Activated CD4-positive, alpha-beta memory T cell treated with anti-CD3 and anti-CD28 coated beads for 36 hours (primary cell): ENCODE measurements around the gene LMAN1L. TPM values are rescaled to one million over a fixed set of nuclear protein-coding genes. Genes with fewer than 3 reads are reported as not detected.
A peak's percentile ranks its signal among the peaks of the same experiment; 100 is the strongest.

Experiments used
- CTCF ChIA-PET: fragments of 350-600 bp; sonication (Branson Sonifier 250); formaldehyde crosslinking; loops from one replicate; lab custom pipeline; 2021; ENCODE audit warnings: antibody characterized with exemption, inconsistent platforms; lab: Charles Lee
- POLR2A ChIA-PET: fragments of 350-600 bp; sonication (Branson Sonifier 250); formaldehyde crosslinking; loops from one replicate; lab custom pipeline; 2021; ENCODE audit warnings: antibody characterized with exemption; lab: Charles Lee
- DNase-seq: peaks from one replicate; pipeline ENCODE4 v3.0.0-alpha.2; 2020
- H3K27ac Mint-ChIP-seq: one replicate; pipeline ENCODE4 v1.8.0; 2021; ENCODE audit warnings: mixed read lengths
- H3K27me3 Mint-ChIP-seq: one replicate; pipeline ENCODE4 v1.8.0; 2021; ENCODE audit warnings: mixed read lengths
- H3K36me3 Mint-ChIP-seq: one replicate; pipeline ENCODE4 v1.8.0; 2021; ENCODE audit warnings: mixed read lengths
- H3K4me1 Mint-ChIP-seq: one replicate; pipeline ENCODE4 v1.8.0; 2021; ENCODE audit warnings: low read depth, mixed read lengths
- H3K4me3 Mint-ChIP-seq: one replicate; pipeline ENCODE4 v1.8.0; 2021; ENCODE audit warnings: mild to moderate bottlenecking, mixed read lengths
- H3K9me3 Mint-ChIP-seq: one replicate; pipeline ENCODE4 v1.8.0; 2021; ENCODE audit warnings: mixed read lengths
- intact Hi-C: fragments of 100-400 bp; cut with micrococcal nuclease; formaldehyde crosslinking; loops from one replicate; pipeline ENCODE4 v1.15.1; 2023
- total RNA-seq, 2 experiments: library from RNA; stranded (reverse); gene quantifications; one replicate each; pipeline ENCODE4 v1.2.3, GENCODE V29; 2021

LMAN1L gene
- total RNA-seq, 2 experiments from 2014 or later: not detected

GRCh38 chr15:74788042-74788682 is 24.5 kb upstream of the LMAN1L start:
- CTCF ChIA-PET: interaction anchor here (0.5 to 22.0 kb wide), 25 partner anchors 8 to 243 kb away, joined by 3 to 1220 read pairs (median 4); partner anchors contain the start of genes COX5A, CSK, FAM219B and MPI
- peaks cover 63% of the 10 kb centered on the region for H3K36me3 Mint-ChIP-seq
- H3K9me3 Mint-ChIP-seq: no peaks in the 10 kb centered on the region
- no peak for DNase-seq
- H3K4me1 Mint-ChIP-seq: peaks cover 60% of the 10 kb centered on the region
- H3K27ac Mint-ChIP-seq: peak overlapping the region; percentile 99
- POLR2A ChIA-PET: interaction anchor here (0.6 to 9.4 kb wide), 13 partner anchors 9 to 150 kb away, joined by 3 to 116 read pairs (median 5); partner anchors contain the start of genes COX5A, CSK, FAM219B and ULK3
- intact Hi-C loops: loop anchor here (5.0 to 10.0 kb wide), 7 partner anchors 104 to 793 kb away; partner anchors contain the start of genes ARID3B, C15orf39, MPI and PML
- peak overlapping the region; percentile 90 for H3K4me3 Mint-ChIP-seq
- H3K27me3 Mint-ChIP-seq: no peaks in the 10 kb centered on the region

- intact Hi-C loops: loop anchor here (1.0 to 10.0 kb wide), 9 partner anchors 7 to 794 kb away; partner anchors contain the start of genes ARID3B, C15orf39, MPI and PML
- H3K27ac Mint-ChIP-seq: peak overlapping the region; percentile 99
- ChIA-PET POLR2A (interaction anchor here (0.6 to 9.4 kb wide), 9 partner anchors 8 to 149 kb away, joined by 3 to 116 read pairs (median 5); partner anchors contain the start of genes COX5A, CSK and FAM219B), CTCF (interaction anchor here (1.0 to 22.0 kb wide), 9 partner anchors 7 to 154 kb away, joined by 4 to 1220 read pairs (median 9); partner anchors contain the start of genes CSK, FAM219B, MPI and ULK3)
- H3K9me3 Mint-ChIP-seq: no peaks in the 10 kb centered on the region
- H3K36me3 Mint-ChIP-seq: peaks cover 57% of the 10 kb centered on the region
- peak overlapping the region; percentile 90 for H3K4me3 Mint-ChIP-seq
- peak; percentile 79 for DNase-seq
- H3K27me3 Mint-ChIP-seq: no peaks in the 10 kb centered on the region
- H3K4me1 Mint-ChIP-seq: peaks cover 66% of the 10 kb centered on the region
These were observed 23.9 kb upstream of the LMAN1L start for GRCh38 chr15:74788683-74789151.

DNA sequence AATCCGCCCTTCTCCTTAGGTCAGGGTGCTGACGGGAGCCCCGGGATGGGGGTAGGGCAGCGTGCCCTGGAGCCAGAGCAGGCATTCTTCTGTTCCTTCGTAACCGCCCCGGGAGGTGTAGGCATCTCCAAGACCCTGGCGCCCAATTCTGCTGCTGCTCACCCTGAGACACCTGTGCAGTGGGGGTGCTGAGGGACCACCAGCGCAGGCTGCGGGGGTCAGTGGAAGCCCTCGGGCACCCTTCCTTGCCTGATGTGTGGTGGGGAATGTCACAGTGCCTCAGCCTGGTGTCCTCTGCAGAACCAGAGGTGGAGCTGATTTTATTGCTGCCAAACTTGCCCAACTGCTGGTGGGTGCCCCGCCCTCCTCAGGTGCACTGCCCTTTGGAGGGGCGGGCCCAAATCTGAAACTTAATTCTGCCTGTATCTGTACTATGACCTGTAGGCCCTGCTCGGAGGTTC is 23.4 kb upstream of the LMAN1L start:
- H3K4me1 Mint-ChIP-seq: peaks cover 68% of the 10 kb centered on the region
- CTCF ChIA-PET: interaction anchor here (1.2 to 20.5 kb wide), 4 partner anchors 10 to 154 kb away, joined by 4 to 1220 read pairs (median 12); partner anchors contain the start of gene CSK
- peak; percentile 48 for DNase-seq

GRCh38 chr15:74789741-74790079 is 22.9 kb upstream of the LMAN1L start:
- ChIA-PET CTCF (interaction anchor here (0.8 to 20.5 kb wide), 3 partner anchors 10 to 167 kb away, joined by 3 to 1220 read pairs (median 20); partner anchors contain the start of genes CSK and RPP25), POLR2A (interaction anchor here (1.9 to 9.4 kb wide), 2 partner anchors 10 to 80 kb away, joined by 5 to 116 read pairs; partner anchors contain the start of gene CSK)
- Mint-ChIP-seq H3K4me1 (peaks cover 73% of the 10 kb centered on the region), H3K9me3 (no peaks in the 10 kb centered on the region), H3K36me3 (peaks cover 50% of the 10 kb centered on the region), H3K27me3 (no peaks in the 10 kb centered on the region), H3K27ac (peak overlapping the region; percentile 99), H3K4me3 (peak overlapping the region; percentile 90)
- intact Hi-C loops: loop anchor here (1.0 to 10.0 kb wide), 9 partner anchors 8 to 795 kb away; partner anchors contain the start of genes ARID3B, C15orf39, MPI and PML
- no peak for DNase-seq

More for the DNA sequence above, 23.4 kb upstream of the LMAN1L start:
- H3K27me3 Mint-ChIP-seq: no peaks in the 10 kb centered on the region
- no peaks in the 10 kb centered on the region for H3K9me3 Mint-ChIP-seq
- intact Hi-C loops: loop anchor here (1.0 to 10.0 kb wide), 9 partner anchors 8 to 794 kb away; partner anchors contain the start of genes ARID3B, C15orf39, MPI and PML
- peak overlapping the region; percentile 90 for H3K4me3 Mint-ChIP-seq
- POLR2A ChIA-PET: interaction anchor here (1.3 to 9.4 kb wide), 3 partner anchors 10 to 149 kb away, joined by 4 to 116 read pairs (median 5); partner anchors contain the start of genes COX5A and CSK
- H3K27ac Mint-ChIP-seq: peak overlapping the region; percentile 99
- peaks cover 53% of the 10 kb centered on the region for H3K36me3 Mint-ChIP-seq

- Mint-ChIP-seq H3K27ac (peak overlapping the region; percentile 99), H3K4me1 (peaks cover 77% of the 10 kb centered on the region), H3K27me3 (no peaks in the 10 kb centered on the region), H3K4me3 (peak overlapping the region; percentile 90), H3K9me3 (no peaks in the 10 kb centered on the region), H3K36me3 (peaks cover 47% of the 10 kb centered on the region)
- ChIA-PET CTCF (interaction anchor here (0.7 to 20.5 kb wide), 5 partner anchors 9 to 166 kb away, joined by 3 to 1220 read pairs (median 3); partner anchors contain the start of genes CSK and RPP25), POLR2A (interaction anchor here (1.0 to 9.4 kb wide), 3 partner anchors 11 to 80 kb away, joined by 3 to 116 read pairs (median 5); partner anchors contain the start of gene CSK)
- intact Hi-C loops: no loop called here
- peak; percentile 77 for DNase-seq
These were observed 22.3 kb upstream of the LMAN1L start for GRCh38 chr15:74790080-74790916.

- H3K9me3 Mint-ChIP-seq: no peaks in the 10 kb centered on the region
- DNase-seq: no peak
- peak overlapping the region; percentile 99 for H3K27ac Mint-ChIP-seq
- POLR2A ChIA-PET: interaction anchor here (1.0 to 9.4 kb wide), 2 partner anchors 12 to 22 kb away, joined by 3 to 116 read pairs; partner anchors contain the start of gene CSK
- no peaks in the 10 kb centered on the region for H3K27me3 Mint-ChIP-seq
- H3K4me3 Mint-ChIP-seq: peak overlapping the region; percentile 90
- H3K36me3 Mint-ChIP-seq: peaks cover 43% of the 10 kb centered on the region
- CTCF ChIA-PET: interaction anchor here (0.7 to 20.5 kb wide), 5 partner anchors 9 to 159 kb away, joined by 3 to 1220 read pairs (median 6); partner anchors contain the start of gene CSK
- intact Hi-C loops: no loop called here
- H3K4me1 Mint-ChIP-seq: peaks cover 82% of the 10 kb centered on the region
These were observed 21.6 kb upstream of the LMAN1L start for GRCh38 chr15:74791007-74791406.

DNA sequence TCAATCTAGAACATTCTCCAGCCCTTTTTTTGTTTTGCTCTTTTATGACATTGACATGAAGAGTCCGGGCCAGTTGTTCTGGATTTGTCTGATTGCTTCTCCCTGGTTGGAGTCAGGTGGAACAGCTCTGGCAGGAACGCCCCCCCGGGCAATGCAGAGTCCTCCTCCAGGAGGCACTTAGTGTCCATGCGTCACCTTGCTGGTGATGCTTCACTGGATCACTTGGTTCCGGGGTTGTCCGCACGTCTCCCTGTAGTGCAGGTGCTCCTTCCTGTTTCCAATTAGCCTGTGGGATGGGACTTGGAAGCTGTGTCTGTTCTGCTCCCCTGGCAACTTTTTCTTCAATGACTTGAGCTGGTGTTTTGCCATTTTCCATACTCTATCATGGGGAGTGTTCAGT is 21.0 kb upstream of the LMAN1L start:
- DNase-seq: no peak
- Mint-ChIP-seq H3K9me3 (no peaks in the 10 kb centered on the region), H3K4me3 (peak overlapping the region; percentile 6), H3K36me3 (peaks cover 42% of the 10 kb centered on the region), H3K27ac (peak overlapping the region; percentile 99), H3K27me3 (no peaks in the 10 kb centered on the region), H3K4me1 (peaks cover 89% of the 10 kb centered on the region)
- ChIA-PET CTCF (interaction anchor here (1.1 to 20.5 kb wide), 4 partner anchors 8 to 159 kb away, joined by 3 to 1220 read pairs (median 4); partner anchors contain the start of gene CSK), POLR2A (interaction anchor here (2.7 to 9.4 kb wide), 2 partner anchors 12 to 20 kb away, joined by 11 to 116 read pairs; partner anchors contain the start of gene CSK)
- intact Hi-C loops: no loop called here

GRCh38 chr15:74792227-74793016 is 20.2 kb upstream of the LMAN1L start:
- peak overlapping the region; percentile 6 for H3K4me3 Mint-ChIP-seq
- ChIA-PET CTCF (interaction anchor here (1.0 to 20.5 kb wide), 14 partner anchors 7 to 175 kb away, joined by 3 to 1220 read pairs (median 4); partner anchors contain the start of genes CSK and EDC3), POLR2A (interaction anchor here (2.7 to 9.4 kb wide), 3 partner anchors 8 to 21 kb away, joined by 11 to 116 read pairs (median 15); partner anchors contain the start of gene CSK)
- no peaks in the 10 kb centered on the region for H3K27me3 Mint-ChIP-seq
- H3K4me1 Mint-ChIP-seq: peaks cover 89% of the 10 kb centered on the region
- no peaks in the 10 kb centered on the region for H3K9me3 Mint-ChIP-seq
- H3K36me3 Mint-ChIP-seq: peaks cover 38% of the 10 kb centered on the region
- intact Hi-C loops: no loop called here
- peak; percentile 38 for DNase-seq
- peak overlapping the region; percentile 99 for H3K27ac Mint-ChIP-seq

DNA sequence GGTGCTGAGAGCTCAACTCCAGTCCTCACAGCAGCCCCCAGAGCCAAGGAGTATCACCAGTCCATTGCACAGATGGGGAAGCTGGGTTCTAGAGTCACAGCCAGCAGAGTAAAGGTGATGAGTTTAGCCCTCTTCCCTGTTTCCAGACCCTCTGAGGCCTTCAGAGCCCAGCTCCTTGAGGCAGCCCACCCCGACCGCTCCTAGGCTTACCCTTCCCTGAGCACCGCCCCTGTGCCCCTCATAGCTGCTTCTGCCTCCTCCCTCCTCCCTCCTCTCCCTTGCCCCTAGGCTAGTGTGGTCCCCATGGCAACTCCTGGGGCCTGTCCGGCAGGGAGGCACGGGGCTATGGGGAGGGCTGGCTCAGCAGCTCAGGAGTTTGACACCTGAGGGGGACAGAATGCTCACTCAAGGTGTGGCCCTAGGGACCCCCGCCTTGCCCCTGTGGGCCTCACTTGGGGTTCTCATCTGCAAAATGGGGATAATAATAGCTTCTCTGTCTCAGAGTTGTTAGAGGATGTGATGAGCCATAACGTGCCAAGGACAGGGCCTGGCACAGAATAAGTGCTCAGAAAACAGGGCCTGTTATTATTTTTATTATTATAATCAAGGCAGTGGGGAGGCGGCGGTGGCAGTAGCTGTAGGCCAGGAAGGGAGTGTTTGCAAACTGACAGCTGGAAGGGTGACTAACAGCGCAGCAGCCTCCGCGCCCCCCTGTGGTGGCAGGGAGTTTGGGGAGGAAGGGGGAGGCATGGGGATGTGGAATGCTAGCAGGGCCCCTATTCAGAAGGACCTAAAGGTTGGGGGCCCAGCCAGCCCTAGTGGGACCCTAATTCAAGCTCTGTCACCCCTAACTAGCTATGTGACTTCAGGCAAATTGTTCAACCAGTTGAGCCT is 19.3 kb upstream of the LMAN1L start:
- Mint-ChIP-seq H3K4me3 (peak overlapping the region; percentile 29), H3K9me3 (no peaks in the 10 kb centered on the region), H3K36me3 (peaks cover 40% of the 10 kb centered on the region), H3K27me3 (no peaks in the 10 kb centered on the region), H3K4me1 (peaks cover 88% of the 10 kb centered on the region), H3K27ac (peak overlapping the region; percentile 99)
- intact Hi-C loops: no loop called here
- DNase-seq: peak; percentile 81
- ChIA-PET POLR2A (interaction anchor here (0.6 to 9.4 kb wide), 6 partner anchors 9 to 145 kb away, joined by 3 to 116 read pairs (median 8); partner anchors contain the start of genes COX5A and CSK), CTCF (interaction anchor here (0.9 to 20.5 kb wide), 17 partner anchors 11 to 176 kb away, joined by 3 to 1220 read pairs (median 6); partner anchors contain the start of genes CSK, CYP1A1, EDC3 and ULK3)
